Measurements from ENCODE around the gene GALNTL6. TPM values are rescaled to one million over a fixed set of nuclear protein-coding genes. Genes with fewer than 3 reads are reported as not detected.

The GALNTL6 gene
- total and polyA plus RNA-seq, 2 experiments from 2014 or later = 0.38 to 0.40 TPM

DNA sequence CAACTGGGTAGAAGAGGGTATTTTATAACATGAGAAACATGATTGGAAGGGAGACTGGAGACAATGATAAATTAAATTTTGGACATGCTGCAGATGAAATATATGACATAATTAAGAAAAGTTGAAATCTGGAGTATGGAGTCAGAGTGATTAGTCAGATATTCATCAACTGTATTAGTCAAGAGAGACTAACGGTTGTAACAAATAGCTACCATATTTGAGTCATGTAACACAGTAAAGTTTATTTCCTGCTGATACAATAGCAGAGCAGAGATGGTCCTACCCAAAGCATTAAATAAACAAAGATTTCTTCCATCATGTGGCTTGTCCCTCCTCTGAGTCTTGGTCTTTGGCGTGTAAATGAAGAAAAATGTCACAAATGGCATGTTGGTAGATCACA is 321.3 kb downstream of the GALNTL6 start:
- H3K4me1 Mint-ChIP-seq = no peaks in the 10 kb centered on the region
- H3K4me1 ChIP-seq (ENCODE audit: insufficient read depth) = no peaks in the 10 kb centered on the region
- no peak for ATAC-seq
- no peak overlapping the region for H3K4me2 ChIP-seq
- H3K4me3 ChIP-seq = no peak overlapping the region
- H3K27ac ChIP-seq (ENCODE audit: low read depth) = no peak overlapping the region
- H3K9me3 Mint-ChIP-seq = no peaks in the 10 kb centered on the region
- no peaks in the 10 kb centered on the region for H4K20me1 ChIP-seq (replicated peaks; ENCODE audit: insufficient read depth)
- no peak for TF ChIP-seq JUNB (IDR thresholded peaks at IDR 0.05; ENCODE audit: unreplicated experiment)
- TF ChIP-seq, protein P1, sequence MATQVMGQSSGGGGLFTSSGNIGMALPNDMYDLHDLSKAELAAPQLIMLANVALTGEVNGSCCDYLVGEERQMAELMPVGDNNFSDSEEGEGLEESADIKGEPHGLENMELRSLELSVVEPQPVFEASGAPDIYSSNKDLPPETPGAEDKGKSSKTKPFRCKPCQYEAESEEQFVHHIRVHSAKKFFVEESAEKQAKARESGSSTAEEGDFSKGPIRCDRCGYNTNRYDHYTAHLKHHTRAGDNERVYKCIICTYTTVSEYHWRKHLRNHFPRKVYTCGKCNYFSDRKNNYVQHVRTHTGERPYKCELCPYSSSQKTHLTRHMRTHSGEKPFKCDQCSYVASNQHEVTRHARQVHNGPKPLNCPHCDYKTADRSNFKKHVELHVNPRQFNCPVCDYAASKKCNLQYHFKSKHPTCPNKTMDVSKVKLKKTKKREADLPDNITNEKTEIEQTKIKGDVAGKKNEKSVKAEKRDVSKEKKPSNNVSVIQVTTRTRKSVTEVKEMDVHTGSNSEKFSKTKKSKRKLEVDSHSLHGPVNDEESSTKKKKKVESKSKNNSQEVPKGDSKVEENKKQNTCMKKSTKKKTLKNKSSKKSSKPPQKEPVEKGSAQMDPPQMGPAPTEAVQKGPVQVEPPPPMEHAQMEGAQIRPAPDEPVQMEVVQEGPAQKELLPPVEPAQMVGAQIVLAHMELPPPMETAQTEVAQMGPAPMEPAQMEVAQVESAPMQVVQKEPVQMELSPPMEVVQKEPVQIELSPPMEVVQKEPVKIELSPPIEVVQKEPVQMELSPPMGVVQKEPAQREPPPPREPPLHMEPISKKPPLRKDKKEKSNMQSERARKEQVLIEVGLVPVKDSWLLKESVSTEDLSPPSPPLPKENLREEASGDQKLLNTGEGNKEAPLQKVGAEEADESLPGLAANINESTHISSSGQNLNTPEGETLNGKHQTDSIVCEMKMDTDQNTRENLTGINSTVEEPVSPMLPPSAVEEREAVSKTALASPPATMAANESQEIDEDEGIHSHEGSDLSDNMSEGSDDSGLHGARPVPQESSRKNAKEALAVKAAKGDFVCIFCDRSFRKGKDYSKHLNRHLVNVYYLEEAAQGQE (IDR thresholded peaks at IDR 0.05; ENCODE audit: unreplicated experiment) = no peak
- TF ChIP-seq EZH2 (IDR thresholded peaks at IDR 0.05; ENCODE audit: low read depth, unreplicated experiment) = no peak
- TF ChIP-seq ZNF331 (CRISPR knock-in tag; IDR thresholded peaks at IDR 0.05; ENCODE audit: low read depth) = no peak
- TF ChIP-seq POLR2AphosphoS5 (IDR thresholded peaks at IDR 0.05; ENCODE audit: low read depth) = no peak
- TF ChIP-seq, protein P2, sequence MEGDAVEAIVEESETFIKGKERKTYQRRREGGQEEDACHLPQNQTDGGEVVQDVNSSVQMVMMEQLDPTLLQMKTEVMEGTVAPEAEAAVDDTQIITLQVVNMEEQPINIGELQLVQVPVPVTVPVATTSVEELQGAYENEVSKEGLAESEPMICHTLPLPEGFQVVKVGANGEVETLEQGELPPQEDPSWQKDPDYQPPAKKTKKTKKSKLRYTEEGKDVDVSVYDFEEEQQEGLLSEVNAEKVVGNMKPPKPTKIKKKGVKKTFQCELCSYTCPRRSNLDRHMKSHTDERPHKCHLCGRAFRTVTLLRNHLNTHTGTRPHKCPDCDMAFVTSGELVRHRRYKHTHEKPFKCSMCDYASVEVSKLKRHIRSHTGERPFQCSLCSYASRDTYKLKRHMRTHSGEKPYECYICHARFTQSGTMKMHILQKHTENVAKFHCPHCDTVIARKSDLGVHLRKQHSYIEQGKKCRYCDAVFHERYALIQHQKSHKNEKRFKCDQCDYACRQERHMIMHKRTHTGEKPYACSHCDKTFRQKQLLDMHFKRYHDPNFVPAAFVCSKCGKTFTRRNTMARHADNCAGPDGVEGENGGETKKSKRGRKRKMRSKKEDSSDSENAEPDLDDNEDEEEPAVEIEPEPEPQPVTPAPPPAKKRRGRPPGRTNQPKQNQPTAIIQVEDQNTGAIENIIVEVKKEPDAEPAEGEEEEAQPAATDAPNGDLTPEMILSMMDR (conservative IDR thresholded peaks at IDR 0.05; ENCODE audit: low read depth in 2 of 2) = no peak
- TF ChIP-seq NANOG (IDR thresholded peaks at IDR 0.05; ENCODE audit: borderline replicate concordance) = no peak
- TF ChIP-seq, protein P3, sequence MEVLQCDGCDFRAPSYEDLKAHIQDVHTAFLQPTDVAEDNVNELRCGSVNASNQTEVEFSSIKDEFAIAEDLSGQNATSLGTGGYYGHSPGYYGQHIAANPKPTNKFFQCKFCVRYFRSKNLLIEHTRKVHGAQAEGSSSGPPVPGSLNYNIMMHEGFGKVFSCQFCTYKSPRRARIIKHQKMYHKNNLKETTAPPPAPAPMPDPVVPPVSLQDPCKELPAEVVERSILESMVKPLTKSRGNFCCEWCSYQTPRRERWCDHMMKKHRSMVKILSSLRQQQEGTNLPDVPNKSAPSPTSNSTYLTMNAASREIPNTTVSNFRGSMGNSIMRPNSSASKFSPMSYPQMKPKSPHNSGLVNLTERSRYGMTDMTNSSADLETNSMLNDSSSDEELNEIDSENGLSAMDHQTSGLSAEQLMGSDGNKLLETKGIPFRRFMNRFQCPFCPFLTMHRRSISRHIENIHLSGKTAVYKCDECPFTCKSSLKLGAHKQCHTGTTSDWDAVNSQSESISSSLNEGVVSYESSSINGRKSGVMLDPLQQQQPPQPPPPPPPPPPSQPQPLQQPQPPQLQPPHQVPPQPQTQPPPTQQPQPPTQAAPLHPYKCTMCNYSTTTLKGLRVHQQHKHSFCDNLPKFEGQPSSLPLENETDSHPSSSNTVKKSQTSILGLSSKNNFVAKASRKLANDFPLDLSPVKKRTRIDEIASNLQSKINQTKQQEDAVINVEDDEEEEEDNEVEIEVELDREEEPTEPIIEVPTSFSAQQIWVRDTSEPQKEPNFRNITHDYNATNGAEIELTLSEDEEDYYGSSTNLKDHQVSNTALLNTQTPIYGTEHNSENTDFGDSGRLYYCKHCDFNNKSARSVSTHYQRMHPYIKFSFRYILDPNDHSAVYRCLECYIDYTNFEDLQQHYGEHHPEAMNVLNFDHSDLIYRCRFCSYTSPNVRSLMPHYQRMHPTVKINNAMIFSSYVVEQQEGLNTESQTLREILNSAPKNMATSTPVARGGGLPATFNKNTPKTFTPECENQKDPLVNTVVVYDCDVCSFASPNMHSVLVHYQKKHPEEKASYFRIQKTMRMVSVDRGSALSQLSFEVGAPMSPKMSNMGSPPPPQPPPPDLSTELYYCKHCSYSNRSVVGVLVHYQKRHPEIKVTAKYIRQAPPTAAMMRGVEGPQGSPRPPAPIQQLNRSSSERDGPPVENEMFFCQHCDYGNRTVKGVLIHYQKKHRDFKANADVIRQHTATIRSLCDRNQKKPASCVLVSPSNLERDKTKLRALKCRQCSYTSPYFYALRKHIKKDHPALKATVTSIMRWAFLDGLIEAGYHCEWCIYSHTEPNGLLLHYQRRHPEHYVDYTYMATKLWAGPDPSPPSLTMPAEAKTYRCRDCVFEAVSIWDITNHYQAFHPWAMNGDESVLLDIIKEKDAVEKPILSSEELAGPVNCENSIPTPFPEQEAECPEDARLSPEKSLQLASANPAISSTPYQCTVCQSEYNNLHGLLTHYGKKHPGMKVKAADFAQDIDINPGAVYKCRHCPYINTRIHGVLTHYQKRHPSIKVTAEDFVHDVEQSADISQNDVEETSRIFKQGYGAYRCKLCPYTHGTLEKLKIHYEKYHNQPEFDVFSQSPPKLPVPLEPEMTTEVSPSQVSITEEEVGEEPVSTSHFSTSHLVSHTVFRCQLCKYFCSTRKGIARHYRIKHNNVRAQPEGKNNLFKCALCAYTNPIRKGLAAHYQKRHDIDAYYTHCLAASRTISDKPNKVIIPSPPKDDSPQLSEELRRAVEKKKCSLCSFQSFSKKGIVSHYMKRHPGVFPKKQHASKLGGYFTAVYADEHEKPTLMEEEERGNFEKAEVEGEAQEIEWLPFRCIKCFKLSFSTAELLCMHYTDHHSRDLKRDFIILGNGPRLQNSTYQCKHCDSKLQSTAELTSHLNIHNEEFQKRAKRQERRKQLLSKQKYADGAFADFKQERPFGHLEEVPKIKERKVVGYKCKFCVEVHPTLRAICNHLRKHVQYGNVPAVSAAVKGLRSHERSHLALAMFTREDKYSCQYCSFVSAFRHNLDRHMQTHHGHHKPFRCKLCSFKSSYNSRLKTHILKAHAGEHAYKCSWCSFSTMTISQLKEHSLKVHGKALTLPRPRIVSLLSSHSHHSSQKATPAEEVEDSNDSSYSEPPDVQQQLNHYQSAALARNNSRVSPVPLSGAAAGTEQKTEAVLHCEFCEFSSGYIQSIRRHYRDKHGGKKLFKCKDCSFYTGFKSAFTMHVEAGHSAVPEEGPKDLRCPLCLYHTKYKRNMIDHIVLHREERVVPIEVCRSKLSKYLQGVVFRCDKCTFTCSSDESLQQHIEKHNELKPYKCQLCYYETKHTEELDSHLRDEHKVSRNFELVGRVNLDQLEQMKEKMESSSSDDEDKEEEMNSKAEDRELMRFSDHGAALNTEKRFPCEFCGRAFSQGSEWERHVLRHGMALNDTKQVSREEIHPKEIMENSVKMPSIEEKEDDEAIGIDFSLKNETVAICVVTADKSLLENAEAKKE (CRISPR knock-in tag; IDR thresholded peaks at IDR 0.05) = no peak
- TF ChIP-seq, protein P4, sequence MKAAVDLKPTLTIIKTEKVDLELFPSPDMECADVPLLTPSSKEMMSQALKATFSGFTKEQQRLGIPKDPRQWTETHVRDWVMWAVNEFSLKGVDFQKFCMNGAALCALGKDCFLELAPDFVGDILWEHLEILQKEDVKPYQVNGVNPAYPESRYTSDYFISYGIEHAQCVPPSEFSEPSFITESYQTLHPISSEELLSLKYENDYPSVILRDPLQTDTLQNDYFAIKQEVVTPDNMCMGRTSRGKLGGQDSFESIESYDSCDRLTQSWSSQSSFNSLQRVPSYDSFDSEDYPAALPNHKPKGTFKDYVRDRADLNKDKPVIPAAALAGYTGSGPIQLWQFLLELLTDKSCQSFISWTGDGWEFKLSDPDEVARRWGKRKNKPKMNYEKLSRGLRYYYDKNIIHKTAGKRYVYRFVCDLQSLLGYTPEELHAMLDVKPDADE (IDR thresholded peaks at IDR 0.05) = no peak
- no peak for TF ChIP-seq CREB1 (CRISPR knock-in tag; IDR thresholded peaks at IDR 0.05; ENCODE audit: low read depth)
- no peak for TF ChIP-seq ZNF114 (CRISPR knock-in tag; IDR thresholded peaks at IDR 0.05)
- no peak for TF ChIP-seq EZH2phosphoT487 (IDR thresholded peaks at IDR 0.05; ENCODE audit: unreplicated experiment)
- TF ChIP-seq STAT1 (IDR thresholded peaks at IDR 0.05; ENCODE audit: unreplicated experiment) = no peak
- no peak overlapping the region for H2AFZ ChIP-seq
- no peak overlapping the region for H3K4me3 Mint-ChIP-seq
- no peak for DNase-seq (ENCODE audit: low spot score)
- no peaks in the 10 kb centered on the region for H3F3A ChIP-seq (replicated peaks; ENCODE audit: low read depth)
- no peaks in the 10 kb centered on the region for H3K36me3 ChIP-seq (ENCODE audit: insufficient read depth)
- no peaks in the 10 kb centered on the region for H3K27me3 Mint-ChIP-seq (ENCODE audit: insufficient read depth, low read depth, poor library complexity)
- no peaks in the 10 kb centered on the region for H3K79me2 ChIP-seq (replicated peaks; ENCODE audit: insufficient read depth)
- no peaks in the 10 kb centered on the region for H3K36me3 Mint-ChIP-seq (ENCODE audit: low read depth)
- no peak overlapping the region for H3K27ac Mint-ChIP-seq
- H3K9me2 ChIP-seq (ENCODE audit: insufficient read depth) = 0 out of 2 replicates have a peak, but pooled peaks cover 4% of the 10 kb centered on the region
- H3K27me3 ChIP-seq (ENCODE audit: insufficient read depth) = no peaks in the 10 kb centered on the region
